AG04449 (cell line): ENCODE measurements around the gene SLITRK6.
A peak's percentile ranks its signal among the peaks of the same experiment; 100 is the strongest.

ENCODE experiments used
- CTCF ChIA-PET: fragments of 350-600 bp; formaldehyde crosslinking; extraction: SDS; loops from one replicate; lab custom pipeline; 2021; ENCODE audit warnings: antibody characterized with exemption; lab: Yijun Ruan, JAX
- POLR2A ChIA-PET: fragments of 400-600, 350-600 bp; formaldehyde crosslinking; extraction: SDS; loops from one replicate; lab custom pipeline; 2020; ENCODE audit warnings: antibody characterized with exemption, inconsistent platforms; lab: Yijun Ruan, JAX
- DNase-seq: peaks from one replicate; pipeline ENCODE4 v3.0.0-alpha.2; 2010; ENCODE audit warnings: low read depth, low spot score
- H3K4me3 ChIP-seq: 2 replicates; pipeline ENCODE4 v1.5.1; 2011; ENCODE audit warnings: low read depth, mild to moderate bottlenecking, control low read depth, low read length
- CTCF ChIP-seq: IDR thresholded peaks from one replicate; pipeline ENCODE4 v1.5.1; 2011; ENCODE audit warnings: mild to moderate bottlenecking, moderate library complexity, low read length, control low read depth, inconsistent platforms; ENCODE audit not compliant: insufficient read depth; ENCODE audit errors: missing control alignments

Gene SLITRK6

GRCh38 chr13:85823832-85824231, 24.6 kb upstream of the SLITRK6 start:
- DNase-seq: no peak
- no peak for TF ChIP-seq CTCF
- no peak overlapping the region for H3K4me3 ChIP-seq
- ChIA-PET CTCF (interaction anchor here (1.0 kb wide), 1 partner anchor 927 kb away, joined by 4 read pairs; no protein-coding TSS in a partner anchor), POLR2A (no interaction called here)

- no peak for TF ChIP-seq CTCF
- no peak for DNase-seq
- ChIA-PET POLR2A (no interaction called here), CTCF (no interaction called here)
- no peak overlapping the region for H3K4me3 ChIP-seq
Observed at GRCh38 chr13:85819513-85819912, 20.3 kb upstream of the SLITRK6 start.

GRCh38 chr13:85816413-85816812, 17.2 kb upstream of the SLITRK6 start:
- DNase-seq: no peak
- POLR2A ChIA-PET: no interaction called here
- CTCF ChIA-PET: interaction anchor here (1.4 kb wide), 1 partner anchor 12 kb away, joined by 4 read pairs; no protein-coding TSS in a partner anchor

GRCh38 chr13:85812282-85812681, 13.1 kb upstream of the SLITRK6 start:
- no peak overlapping the region for H3K4me3 ChIP-seq
- ChIA-PET POLR2A (no interaction called here), CTCF (interaction anchor here (1.2 to 1.6 kb wide), 2 partner anchors 915 to 916 kb away, joined by 3 to 4 read pairs; no protein-coding TSS in a partner anchor)
- TF ChIP-seq CTCF: no peak
- DNase-seq: no peak

More at GRCh38 chr13:85816413-85816812, 17.2 kb upstream of the SLITRK6 start:
- no peak for TF ChIP-seq CTCF
- no peak overlapping the region for H3K4me3 ChIP-seq

GRCh38 chr13:85808811-85809210, 9.6 kb upstream of the SLITRK6 start:
- CTCF ChIA-PET: interaction anchor here (0.8 to 2.4 kb wide), 6 partner anchors 10 to 912 kb away, joined by 3 to 9 read pairs (median 5); partner anchors contain the start of gene SLITRK6
- TF ChIP-seq CTCF: no peak
- no peak overlapping the region for H3K4me3 ChIP-seq
- POLR2A ChIA-PET: no interaction called here
- no peak for DNase-seq

GRCh38 chr13:85806553-85807175, 7.4 kb upstream of the SLITRK6 start:
- H3K4me3 ChIP-seq: no peak overlapping the region
- CTCF ChIA-PET: interaction anchor here (1.0 to 2.4 kb wide), 6 partner anchors 19 to 911 kb away, joined by 3 to 9 read pairs (median 7); no protein-coding TSS in a partner anchor
- peak; percentile 3 for DNase-seq
- peak; percentile 18 for TF ChIP-seq CTCF
- POLR2A ChIA-PET: no interaction called here
